Measurements from ENCODE around the gene DAAM1. TPM values are rescaled to one million over a fixed set of nuclear protein-coding genes. Genes with fewer than 3 reads are reported as not detected.

The DAAM1 gene
- total RNA-seq, 1 donor from 2014 or later = 146 TPM

DNA sequence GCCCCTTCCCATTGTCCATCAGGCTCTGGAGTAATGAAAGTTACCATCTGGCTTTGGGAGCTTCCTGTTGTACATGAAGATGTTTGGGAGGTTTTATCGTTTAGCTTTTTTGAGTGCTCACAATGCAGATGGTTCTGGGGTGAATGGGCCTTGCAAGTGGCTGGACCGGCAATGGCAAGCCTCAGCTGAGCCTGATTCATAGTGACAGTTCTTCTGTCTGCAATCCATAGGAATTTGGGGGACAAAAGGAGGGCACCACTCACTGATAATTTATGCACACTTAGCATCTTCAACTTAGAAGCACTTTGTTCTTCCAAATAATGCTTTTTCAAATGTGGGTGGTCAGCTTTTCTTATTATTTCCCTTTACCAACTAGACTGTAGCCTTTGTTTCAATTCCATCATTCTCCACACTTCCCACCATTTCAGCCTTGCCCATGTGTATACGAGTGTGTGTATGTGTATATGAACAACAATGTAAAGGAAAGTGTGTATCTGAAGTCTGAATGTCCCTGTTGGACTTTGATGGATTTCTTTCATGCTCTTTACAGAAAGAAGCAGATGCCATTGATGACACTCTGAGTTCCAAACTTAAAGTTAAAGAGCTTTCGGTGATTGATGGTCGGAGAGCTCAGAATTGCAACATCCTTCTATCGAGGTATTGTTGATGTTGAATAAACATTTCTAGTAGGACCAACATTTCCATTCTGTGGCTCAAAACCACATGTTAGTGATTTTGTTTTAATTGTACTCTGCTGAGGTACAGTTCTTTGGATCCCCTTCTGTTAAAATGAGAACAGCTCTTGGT is 151.3 kb downstream of the DAAM1 start:
- Mint-ChIP-seq H3K4me1 (ENCODE audit: low read depth, unreplicated experiment) (no peaks in the 10 kb centered on the region), H3K4me3 (ENCODE audit: unreplicated experiment) (no peak overlapping the region), H3K27me3 (ENCODE audit: unreplicated experiment) (no peaks in the 10 kb centered on the region), H3K9me3 (ENCODE audit: unreplicated experiment) (no peaks in the 10 kb centered on the region), H3K27ac (ENCODE audit: unreplicated experiment) (no peak overlapping the region), H3K36me3 (ENCODE audit: unreplicated experiment) (no peaks in the 10 kb centered on the region)
- no peak for DNase-seq
- TF ChIP-seq, protein P1, sequence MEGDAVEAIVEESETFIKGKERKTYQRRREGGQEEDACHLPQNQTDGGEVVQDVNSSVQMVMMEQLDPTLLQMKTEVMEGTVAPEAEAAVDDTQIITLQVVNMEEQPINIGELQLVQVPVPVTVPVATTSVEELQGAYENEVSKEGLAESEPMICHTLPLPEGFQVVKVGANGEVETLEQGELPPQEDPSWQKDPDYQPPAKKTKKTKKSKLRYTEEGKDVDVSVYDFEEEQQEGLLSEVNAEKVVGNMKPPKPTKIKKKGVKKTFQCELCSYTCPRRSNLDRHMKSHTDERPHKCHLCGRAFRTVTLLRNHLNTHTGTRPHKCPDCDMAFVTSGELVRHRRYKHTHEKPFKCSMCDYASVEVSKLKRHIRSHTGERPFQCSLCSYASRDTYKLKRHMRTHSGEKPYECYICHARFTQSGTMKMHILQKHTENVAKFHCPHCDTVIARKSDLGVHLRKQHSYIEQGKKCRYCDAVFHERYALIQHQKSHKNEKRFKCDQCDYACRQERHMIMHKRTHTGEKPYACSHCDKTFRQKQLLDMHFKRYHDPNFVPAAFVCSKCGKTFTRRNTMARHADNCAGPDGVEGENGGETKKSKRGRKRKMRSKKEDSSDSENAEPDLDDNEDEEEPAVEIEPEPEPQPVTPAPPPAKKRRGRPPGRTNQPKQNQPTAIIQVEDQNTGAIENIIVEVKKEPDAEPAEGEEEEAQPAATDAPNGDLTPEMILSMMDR (IDR thresholded peaks at IDR 0.05; ENCODE audit: partially characterized antibody, unreplicated experiment) = no peak

DNA sequence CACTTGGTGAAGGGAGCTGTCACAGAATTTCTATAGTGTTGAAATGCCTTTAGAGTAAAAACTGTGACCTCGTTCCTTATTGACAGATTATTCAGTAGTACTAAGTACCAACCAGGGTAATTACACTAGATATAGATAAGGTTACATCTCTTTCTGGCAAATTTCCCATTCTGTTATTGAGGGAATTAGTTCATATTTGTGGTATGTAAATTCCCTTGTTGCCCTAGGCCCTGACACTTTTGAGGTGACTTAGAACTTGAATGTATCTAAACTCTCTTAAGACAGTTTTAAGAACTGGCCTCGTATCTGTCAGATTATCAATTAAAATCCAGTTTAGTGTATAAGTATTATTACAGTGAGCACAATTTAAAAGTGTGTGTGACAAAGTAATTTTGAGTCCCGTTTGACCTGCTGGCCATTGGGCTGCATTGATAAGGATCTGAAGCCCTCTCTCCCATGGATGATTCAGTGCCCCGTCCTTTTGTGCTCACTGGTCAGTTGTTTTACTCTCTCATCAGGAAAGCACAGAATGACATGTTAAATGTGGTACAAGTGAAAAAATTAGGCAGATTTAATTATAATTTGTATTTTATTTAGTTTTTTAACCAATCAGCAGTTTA is 153.5 kb downstream of the DAAM1 start:
- TF ChIP-seq, protein P1 (IDR thresholded peaks at IDR 0.05; ENCODE audit: partially characterized antibody, unreplicated experiment) = no peak
- Mint-ChIP-seq H3K4me3 (ENCODE audit: unreplicated experiment) (no peak overlapping the region), H3K27me3 (ENCODE audit: unreplicated experiment) (no peaks in the 10 kb centered on the region), H3K27ac (ENCODE audit: unreplicated experiment) (no peak overlapping the region), H3K4me1 (ENCODE audit: low read depth, unreplicated experiment) (no peaks in the 10 kb centered on the region), H3K9me3 (ENCODE audit: unreplicated experiment) (no peaks in the 10 kb centered on the region), H3K36me3 (ENCODE audit: unreplicated experiment) (no peaks in the 10 kb centered on the region)
- no peak for DNase-seq

DNA sequence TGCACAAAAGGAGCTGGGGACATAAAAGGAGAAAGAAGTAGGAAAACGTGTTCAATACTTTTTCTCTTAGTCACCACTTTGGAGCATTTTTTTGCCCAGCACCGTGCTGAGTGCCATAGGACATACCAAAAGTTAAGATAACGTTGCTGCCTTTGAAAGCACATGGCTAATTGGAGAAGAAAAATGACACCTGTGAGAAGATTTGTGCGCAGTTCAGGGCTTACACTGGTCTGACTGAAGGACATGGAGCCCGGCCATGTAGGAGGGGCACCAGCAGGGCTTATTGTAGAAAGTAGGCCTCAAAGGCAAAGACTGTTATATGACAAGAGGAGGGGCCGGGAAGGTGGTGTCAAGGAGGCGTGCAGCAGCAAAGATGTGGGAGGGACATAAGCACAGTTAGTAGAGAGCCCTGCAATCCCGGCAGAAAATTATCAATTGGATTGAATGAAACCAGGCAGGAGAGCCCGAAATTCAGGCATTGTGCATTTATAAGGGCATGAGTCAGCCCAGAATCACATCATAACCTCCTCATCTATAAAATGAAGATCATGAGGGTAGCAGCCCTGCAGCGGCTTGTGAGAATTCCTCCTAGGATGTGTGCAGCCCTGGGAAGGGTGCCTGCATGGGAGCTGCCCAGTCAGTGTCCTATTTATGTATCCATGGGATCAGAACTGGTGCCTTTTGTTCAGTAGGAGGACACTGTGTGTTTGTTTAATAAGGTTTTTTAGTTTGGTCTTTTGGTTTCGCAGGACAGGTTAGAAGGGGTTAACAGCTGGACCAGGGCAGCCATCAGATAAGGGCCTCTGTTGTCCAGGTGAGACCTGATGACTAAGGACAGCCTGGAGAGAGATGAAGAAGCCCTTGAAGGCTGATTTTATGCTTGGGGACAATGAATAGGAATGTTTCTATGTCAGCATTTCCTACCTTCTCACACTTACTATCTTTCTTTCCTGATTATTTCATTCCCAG is 154.3 kb downstream of the DAAM1 start:
- TF ChIP-seq, protein P1 (IDR thresholded peaks at IDR 0.05; ENCODE audit: partially characterized antibody, unreplicated experiment) = no peak
- H3K27ac Mint-ChIP-seq (ENCODE audit: unreplicated experiment) = no peak overlapping the region
- no peak for DNase-seq
- H3K9me3 Mint-ChIP-seq (ENCODE audit: unreplicated experiment) = no peaks in the 10 kb centered on the region
- H3K4me1 Mint-ChIP-seq (ENCODE audit: low read depth, unreplicated experiment) = no peaks in the 10 kb centered on the region
- no peak overlapping the region for H3K4me3 Mint-ChIP-seq (ENCODE audit: unreplicated experiment)
- H3K27me3 Mint-ChIP-seq (ENCODE audit: unreplicated experiment) = no peaks in the 10 kb centered on the region
- H3K36me3 Mint-ChIP-seq (ENCODE audit: unreplicated experiment) = no peaks in the 10 kb centered on the region

DNA sequence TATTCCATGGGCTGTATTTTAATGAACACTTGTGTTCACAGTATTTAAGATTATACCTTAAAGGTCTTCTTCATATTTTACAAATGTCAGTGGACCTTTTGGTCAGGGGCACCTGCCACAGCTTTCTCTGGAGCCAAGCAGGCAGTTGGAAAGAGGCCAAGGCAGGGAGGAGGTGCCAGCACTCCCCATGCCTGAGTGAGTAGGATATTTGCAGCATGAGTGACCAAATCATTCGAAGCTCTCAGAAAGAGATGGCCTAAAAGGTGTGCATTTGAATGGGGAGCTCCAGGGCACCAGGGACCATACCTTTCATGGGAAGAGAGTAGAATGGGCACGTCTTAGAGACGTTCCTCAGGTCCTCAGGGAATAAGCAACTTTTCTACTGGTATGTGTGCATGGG is 155.1 kb downstream of the DAAM1 start:
- Mint-ChIP-seq H3K36me3 (ENCODE audit: unreplicated experiment) (peaks cover 5% of the 10 kb centered on the region), H3K9me3 (ENCODE audit: unreplicated experiment) (no peaks in the 10 kb centered on the region), H3K4me3 (ENCODE audit: unreplicated experiment) (no peak overlapping the region), H3K4me1 (ENCODE audit: low read depth, unreplicated experiment) (peaks cover 2% of the 10 kb centered on the region), H3K27me3 (ENCODE audit: unreplicated experiment) (no peaks in the 10 kb centered on the region), H3K27ac (ENCODE audit: unreplicated experiment) (no peak overlapping the region)
- TF ChIP-seq, protein P1 (IDR thresholded peaks at IDR 0.05; ENCODE audit: partially characterized antibody, unreplicated experiment) = no peak
- no peak for DNase-seq

Data from glutamatergic neuron (in vitro differentiated cells).